A549 treated with GW870086 at 1 μM for 4 hours (cell line): Measurements from ENCODE around the gene SLC13A3. TPM values are rescaled to one million over a fixed set of nuclear protein-coding genes. Genes with fewer than 3 reads are reported as not detected.

Experiments
- total RNA-seq: library from RNA; stranded (reverse); fragments of 200-300 nt; extraction: Qiagen RNA extraction; gene quantifications from 5 replicates; pipeline ENCODE4 v1.2.3, GENCODE V29; 2022; ENCODE audit warnings: low read depth

The SLC13A3 gene
- 0.12 to 0.17 TPM in 2 of 5 replicates, not detected in the others for total RNA-seq

DNA sequence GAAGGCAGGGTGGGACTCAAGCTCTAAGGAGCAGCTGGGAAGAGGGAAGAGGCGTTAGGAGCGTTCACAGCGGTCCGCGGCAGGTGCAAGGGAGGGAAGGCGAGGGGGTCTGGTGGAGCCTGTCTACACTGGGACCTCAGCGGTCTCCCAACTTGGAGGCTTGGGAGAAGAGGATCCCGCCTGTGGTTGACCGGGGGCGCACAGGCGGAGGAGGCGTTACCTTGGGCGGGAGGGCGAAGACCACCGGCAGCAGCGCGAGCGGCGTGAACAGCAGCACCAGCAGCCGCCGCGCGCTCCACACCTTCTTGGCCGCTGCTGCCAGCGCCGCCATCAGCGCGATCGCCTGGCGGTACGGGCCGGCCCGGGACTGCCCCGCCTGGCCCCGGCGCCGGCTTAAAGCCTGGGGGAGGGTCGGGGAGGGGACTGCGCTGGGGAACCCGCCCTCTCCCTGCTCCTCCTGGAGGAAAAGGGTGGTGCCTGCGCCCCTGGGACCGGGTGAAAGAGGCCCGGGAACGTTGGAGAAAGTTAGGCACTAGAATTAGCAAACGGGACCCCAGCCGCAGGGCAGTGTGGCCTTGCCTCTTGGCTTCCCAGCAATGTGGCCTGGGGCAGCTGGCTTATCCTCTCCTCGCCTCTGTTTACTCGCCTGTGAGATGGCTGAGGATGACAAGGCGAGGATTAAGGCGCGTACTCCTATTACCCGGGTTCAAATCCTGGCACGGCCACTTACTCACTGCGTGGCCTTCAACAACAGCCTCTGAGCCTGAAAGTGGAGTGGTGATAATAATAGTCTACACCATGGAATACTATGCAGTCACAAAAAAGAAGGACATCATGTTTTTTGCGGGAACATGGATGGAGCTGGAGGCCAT is at the start of gene SLC13A3:
TSS of gene SLC13A3 (minus strand) at position 369 of the 872 bp plus-strand sequence. CDS start at position 331, 38 bp downstream.

GRCh38 chr20:46689082-46689753 is 38.0 kb upstream of the SLC13A3 start, which contains the start of gene TP53RK:
TSS of gene TP53RK (minus strand) at chr20:46689444. CDS start at chr20:46689414, 30 bp downstream.

GRCh38 chr20:46550461-46550860 is 100.8 kb downstream of the SLC13A3 start, which contains the start of gene OCSTAMP:
TSS of gene OCSTAMP (minus strand) at chr20:46550654. CDS start at chr20:46550560, 94 bp downstream.

DNA sequence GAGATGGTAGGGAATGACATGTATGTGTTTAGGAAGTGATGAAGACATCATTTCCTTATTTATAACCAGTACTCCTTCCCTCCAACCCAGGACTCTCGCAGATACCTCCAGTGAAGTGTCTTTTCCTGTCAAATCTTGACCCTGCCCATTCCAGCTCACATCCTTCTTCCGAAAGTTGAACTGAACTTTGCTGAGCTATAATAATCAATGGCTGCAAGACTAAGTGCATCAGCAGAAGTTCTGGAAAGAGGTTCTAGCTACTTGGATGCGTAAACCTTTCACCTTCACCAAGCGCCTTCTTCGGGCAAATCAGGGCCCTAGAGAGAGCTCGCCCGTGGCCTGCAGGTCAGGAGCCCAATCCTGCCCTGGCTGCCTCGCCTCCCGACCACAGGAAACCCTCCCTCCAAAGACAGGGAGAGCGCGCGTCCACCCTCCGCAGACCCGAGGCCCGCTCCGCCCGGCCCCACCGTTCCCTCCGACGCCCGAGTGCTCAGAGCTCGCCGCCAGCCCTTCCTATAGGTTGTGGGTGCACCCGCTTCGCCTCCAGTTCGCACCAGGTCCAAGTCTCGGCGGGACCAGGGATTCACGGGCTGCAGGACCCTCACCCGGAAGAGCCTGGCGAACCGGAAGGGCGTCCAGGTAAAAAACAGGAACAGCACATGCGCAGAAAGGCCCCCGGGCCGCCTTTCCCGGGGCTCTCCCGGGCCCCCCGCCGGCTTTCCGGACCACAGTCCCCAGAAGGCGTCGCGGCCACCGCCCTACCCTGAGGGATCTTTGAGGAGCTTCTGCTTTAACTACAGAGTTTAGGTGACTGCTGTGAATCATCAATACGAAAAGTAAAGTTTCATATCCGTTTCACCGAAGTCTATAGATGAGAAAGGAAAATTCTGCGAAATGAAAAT is 138.1 kb downstream of the SLC13A3 start, which contains the start of gene ZNF334:
TSS of gene ZNF334 (minus strand) at position 617 of the 902 bp plus-strand sequence. CDS start 1,457 bp downstream, outside the sequence.

Other genes with a start within 250 kb of the SLC13A3 start
- gene ELMO2, start 244.8 kb downstream of the SLC13A3 start, total RNA-seq: 19.5 to 21.4 TPM (median 20.6 TPM) in 5 replicates
- not detected in 5 replicates for gene ZNF334, start 137.9 kb downstream of the SLC13A3 start, total RNA-seq
- gene OCSTAMP, start 100.8 kb downstream of the SLC13A3 start, total RNA-seq: not detected in 5 replicates
- 12.7 to 15.6 TPM (median 13.9 TPM) in 5 replicates for gene TP53RK, start 38.0 kb upstream of the SLC13A3 start, total RNA-seq
- not detected in 5 replicates for gene SLC2A10, start 58.2 kb upstream of the SLC13A3 start, total RNA-seq
- 1.7 to 2.7 TPM (median 2.4 TPM) in 5 replicates for gene EYA2, start 243.4 kb upstream of the SLC13A3 start, total RNA-seq